ENCODE measurements around the gene XKR7. TPM values are rescaled to one million over a fixed set of nuclear protein-coding genes. Genes with fewer than 3 reads are reported as not detected.

XKR7 gene
- total and polyA plus RNA-seq, 2 donors (not counting 1 experiment from before 2014, with no cell fraction given): 0.05 to 0.12 TPM

DNA sequence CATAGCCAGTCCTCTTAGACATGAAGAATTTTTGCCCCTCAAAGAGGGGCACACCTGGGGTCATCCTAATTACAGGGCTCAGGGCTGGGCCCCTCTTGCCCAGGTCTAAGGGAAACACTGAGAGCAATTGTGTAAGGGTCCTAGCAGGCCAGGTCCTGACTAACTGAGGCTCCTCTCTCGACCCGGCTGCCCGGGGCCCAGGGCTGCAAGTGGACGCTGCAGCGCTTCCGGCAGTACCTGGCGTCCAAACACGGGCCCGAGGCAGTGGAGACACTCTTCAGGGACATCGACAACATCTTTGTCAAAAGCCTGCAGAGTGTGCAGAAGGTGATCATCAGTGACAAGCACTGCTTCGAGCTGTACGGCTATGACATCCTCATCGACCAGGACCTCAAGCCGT lies 33.5 kb upstream of the XKR7 start:
- ChIA-PET POLR2A (no interaction called here), CTCF (no interaction called here)
- no peaks in the 10 kb centered on the region for H3K36me3 ChIP-seq (replicated peaks in 1 of 2; ENCODE audit: control extremely low read depth in 1 of 2, control insufficient read depth in 1 of 2, extremely low read depth in 1 of 2, insufficient read depth in 2 of 2, low read length in 1 of 2)
- ATAC-seq (ENCODE audit: low read depth) (no peak), DNase-seq (no peak)
- no peaks in the 10 kb centered on the region for H3K79me2 ChIP-seq (ENCODE audit: control insufficient read depth, insufficient read depth, low read length)
- H3K4me2 ChIP-seq (replicated peaks; ENCODE audit: low read depth, low read length, poor library complexity, severe bottlenecking): no peak overlapping the region
- Mint-ChIP-seq H3K4me1 (no peaks in the 10 kb centered on the region), H3K27ac (no peak overlapping the region), H3K4me3 (no peak overlapping the region), H3K9me3 (ENCODE audit: insufficient read depth) (no peaks in the 10 kb centered on the region), H3K27me3 (no peaks in the 10 kb centered on the region)
- no peak overlapping the region for H3K4me3 ChIP-seq (ENCODE audit: control extremely low read depth in 1 of 5, extremely low read depth in 1 of 5, insufficient read depth in 1 of 5, low read depth in 2 of 5, low read length in 4 of 5)
- H3K4me1 ChIP-seq (ENCODE audit: control insufficient read depth in 2 of 2, insufficient read depth in 2 of 2, low read length in 2 of 2): no peaks in the 10 kb centered on the region
- intact Hi-C loops (cut with micrococcal nuclease): no loop called here
- H3K9ac ChIP-seq (ENCODE audit: low read length): no peak overlapping the region
- no peak overlapping the region for H3K27ac ChIP-seq (ENCODE audit: low read length in 2 of 2)
- no peaks in the 10 kb centered on the region for H3K27me3 ChIP-seq (replicated peaks in 1 of 4; ENCODE audit: control extremely low read depth in 1 of 4, control insufficient read depth in 3 of 4, insufficient read depth in 4 of 4, low read length in 3 of 4)
- no peak overlapping the region for H2AFZ ChIP-seq (ENCODE audit: insufficient read depth, low read depth, low read length, poor library complexity, severe bottlenecking)
- TF ChIP-seq EZH2 (IDR thresholded peaks at IDR 0.05; ENCODE audit: borderline replicate concordance, insufficient read depth, low read depth, low read length, poor library complexity, severe bottlenecking): no peak
- TF ChIP-seq, protein P1, sequence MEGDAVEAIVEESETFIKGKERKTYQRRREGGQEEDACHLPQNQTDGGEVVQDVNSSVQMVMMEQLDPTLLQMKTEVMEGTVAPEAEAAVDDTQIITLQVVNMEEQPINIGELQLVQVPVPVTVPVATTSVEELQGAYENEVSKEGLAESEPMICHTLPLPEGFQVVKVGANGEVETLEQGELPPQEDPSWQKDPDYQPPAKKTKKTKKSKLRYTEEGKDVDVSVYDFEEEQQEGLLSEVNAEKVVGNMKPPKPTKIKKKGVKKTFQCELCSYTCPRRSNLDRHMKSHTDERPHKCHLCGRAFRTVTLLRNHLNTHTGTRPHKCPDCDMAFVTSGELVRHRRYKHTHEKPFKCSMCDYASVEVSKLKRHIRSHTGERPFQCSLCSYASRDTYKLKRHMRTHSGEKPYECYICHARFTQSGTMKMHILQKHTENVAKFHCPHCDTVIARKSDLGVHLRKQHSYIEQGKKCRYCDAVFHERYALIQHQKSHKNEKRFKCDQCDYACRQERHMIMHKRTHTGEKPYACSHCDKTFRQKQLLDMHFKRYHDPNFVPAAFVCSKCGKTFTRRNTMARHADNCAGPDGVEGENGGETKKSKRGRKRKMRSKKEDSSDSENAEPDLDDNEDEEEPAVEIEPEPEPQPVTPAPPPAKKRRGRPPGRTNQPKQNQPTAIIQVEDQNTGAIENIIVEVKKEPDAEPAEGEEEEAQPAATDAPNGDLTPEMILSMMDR (IDR thresholded peaks at IDR 0.05): no peak
- 94% methylated on average over 14 of the region's 14 CpGs for WGBS (ENCODE audit: insufficient coverage)
- no peaks in the 10 kb centered on the region for H4K20me1 ChIP-seq (ENCODE audit: control insufficient read depth, insufficient read depth, low read length, poor library complexity, severe bottlenecking)
- H3K9me3 ChIP-seq (ENCODE audit: control extremely low read depth in 1 of 3, control insufficient read depth in 2 of 3, insufficient read depth in 1 of 3, low read length in 2 of 3): no peaks in the 10 kb centered on the region

DNA sequence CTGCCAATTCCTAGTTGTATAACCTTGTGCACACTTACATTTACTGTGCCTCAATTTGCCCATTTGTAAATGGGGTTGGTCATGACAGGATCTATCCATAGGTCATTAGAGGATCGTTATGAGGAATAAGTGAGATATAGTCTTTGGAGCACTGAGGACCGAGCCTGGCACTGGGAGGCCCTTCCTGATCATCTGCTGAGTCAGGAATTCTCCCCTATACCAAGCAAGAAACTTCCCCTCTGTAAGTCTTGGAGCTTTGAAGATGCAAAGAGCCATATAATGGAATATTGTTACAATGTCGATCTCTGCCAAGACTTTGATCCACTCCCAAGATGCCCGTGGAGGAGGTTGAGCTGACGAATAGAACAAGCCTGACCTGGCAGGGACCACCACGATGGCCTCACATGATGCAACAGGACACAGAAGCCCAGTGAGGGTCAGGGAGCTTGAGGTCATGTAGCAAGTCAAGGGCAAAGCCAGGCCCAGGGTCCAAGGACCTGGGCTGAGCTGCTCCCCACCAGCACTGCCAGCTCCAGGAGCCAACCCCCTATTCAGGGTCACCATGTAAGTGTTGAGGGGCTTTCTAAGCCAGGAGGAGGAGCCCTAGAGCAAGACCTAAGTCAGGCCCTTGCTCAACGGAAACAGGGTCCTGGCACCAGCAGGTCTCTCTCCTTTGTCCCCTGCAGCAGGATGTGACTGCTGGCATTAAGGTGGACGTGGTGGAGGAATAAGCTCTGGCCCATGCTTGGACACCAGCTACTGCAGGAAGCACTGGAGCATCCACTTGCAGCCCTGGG lies 32.8 kb upstream of the XKR7 start:
- no peak overlapping the region for H3K4me3 Mint-ChIP-seq
- ATAC-seq (ENCODE audit: low read depth): no peak
- 80% methylated on average over 6 of the region's 8 CpGs for WGBS (ENCODE audit: insufficient coverage)
- Histone ChIP-seq H4K20me1 (ENCODE audit: control insufficient read depth, insufficient read depth, low read length, poor library complexity, severe bottlenecking) (no peaks in the 10 kb centered on the region), H2AFZ (ENCODE audit: insufficient read depth, low read depth, low read length, poor library complexity, severe bottlenecking) (no peak overlapping the region), H3K4me1 (ENCODE audit: control insufficient read depth in 2 of 2, insufficient read depth in 2 of 2, low read length in 2 of 2) (no peaks in the 10 kb centered on the region), H3K27me3 (replicated peaks in 1 of 4; ENCODE audit: control extremely low read depth in 1 of 4, control insufficient read depth in 3 of 4, insufficient read depth in 4 of 4, low read length in 3 of 4) (no peaks in the 10 kb centered on the region), H3K79me2 (ENCODE audit: control insufficient read depth, insufficient read depth, low read length) (no peaks in the 10 kb centered on the region), H3K4me3 (ENCODE audit: control extremely low read depth in 1 of 5, extremely low read depth in 1 of 5, insufficient read depth in 1 of 5, low read depth in 2 of 5, low read length in 4 of 5) (no peak overlapping the region), H3K9ac (ENCODE audit: low read length) (no peak overlapping the region), H3K36me3 (replicated peaks in 1 of 2; ENCODE audit: control extremely low read depth in 1 of 2, control insufficient read depth in 1 of 2, extremely low read depth in 1 of 2, insufficient read depth in 2 of 2, low read length in 1 of 2) (no peaks in the 10 kb centered on the region), H3K27ac (ENCODE audit: low read length in 2 of 2) (no peak overlapping the region), H3K9me3 (ENCODE audit: control extremely low read depth in 1 of 3, control insufficient read depth in 2 of 3, insufficient read depth in 1 of 3, low read length in 2 of 3) (no peaks in the 10 kb centered on the region), H3K4me2 (replicated peaks; ENCODE audit: low read depth, low read length, poor library complexity, severe bottlenecking) (no peak overlapping the region)
- CTCF ChIA-PET: no interaction called here
- no peaks in the 10 kb centered on the region for H3K27me3 Mint-ChIP-seq
- H3K27ac Mint-ChIP-seq: no peak overlapping the region
- POLR2A ChIA-PET: no interaction called here
- intact Hi-C loops (cut with micrococcal nuclease): no loop called here
- no peaks in the 10 kb centered on the region for H3K9me3 Mint-ChIP-seq (ENCODE audit: insufficient read depth)
- no peak for DNase-seq
- TF ChIP-seq, protein P1 (IDR thresholded peaks at IDR 0.05): no peak
- no peak for TF ChIP-seq EZH2 (IDR thresholded peaks at IDR 0.05; ENCODE audit: borderline replicate concordance, insufficient read depth, low read depth, low read length, poor library complexity, severe bottlenecking)
- no peaks in the 10 kb centered on the region for H3K4me1 Mint-ChIP-seq

Data from B cell (primary cell).